K562 (cell line): ENCODE data around the gene CLIC2. TPM values are rescaled to one million over a fixed set of nuclear protein-coding genes. Genes with fewer than 3 reads are reported as not detected.

Source experiments
- BACH1 ChIP-seq: fragments of 200-800 bp; sonication (Bioruptor generic); IDR thresholded peaks from 2 replicates; pipeline ENCODE4 v1.6.1; 2016; ENCODE audit warnings: missing genetic modification characterization, missing compliant biosample characterization
- CBFA2T2 ChIP-seq: fragments of 450-650 bp; conservative IDR thresholded peaks from 2 replicates; pipeline ENCODE4 v1.6.1; 2017; ENCODE audit warnings: mild to moderate bottlenecking
- CBX1 ChIP-seq: sonication (generic); IDR thresholded peaks from 2 replicates; pipeline ENCODE4 v1.6.1; 2016; ENCODE audit warnings: antibody characterized with exemption, low read depth, mild to moderate bottlenecking
- DPF2 ChIP-seq: fragments of 450-650 bp; IDR thresholded peaks from 2 replicates; pipeline ENCODE4 v1.6.1; 2016
- ELF4 ChIP-seq: fragments of 450-650 bp; formaldehyde crosslinking; IDR thresholded peaks from 2 replicates; pipeline ENCODE4 v1.4.0; 2022; ENCODE audit warnings: missing genetic modification characterization
- GATAD2B ChIP-seq: fragments of 450-650 bp; IDR thresholded peaks from 2 replicates; pipeline ENCODE4 v1.6.1; 2017; ENCODE audit warnings: mild to moderate bottlenecking, borderline replicate concordance
- KLF16 ChIP-seq: IDR thresholded peaks from 2 replicates; pipeline ENCODE4 v1.6.1; 2016; ENCODE audit warnings: antibody characterized with exemption
- LEF1 ChIP-seq: fragments of 450-650 bp; IDR thresholded peaks from 2 replicates; pipeline ENCODE4 v1.6.1; 2016; ENCODE audit warnings: mild to moderate bottlenecking
- MCM2 ChIP-seq: fragments of 450-650 bp; IDR thresholded peaks from 2 replicates; pipeline ENCODE4 v1.6.1; 2017; ENCODE audit warnings: low read depth, mild to moderate bottlenecking
- NBN ChIP-seq: fragments of 450-650 bp; IDR thresholded peaks from 2 replicates; pipeline ENCODE4 v1.6.1; 2016; ENCODE audit warnings: low read depth, mild to moderate bottlenecking
- POLR2G ChIP-seq: fragments of 200-400 bp; formaldehyde crosslinking; IDR thresholded peaks from 2 replicates; pipeline ENCODE4 v1.6.1; 2017; ENCODE audit warnings: low read depth, mild to moderate bottlenecking, antibody characterized with exemption, low read length, moderate library complexity
- POU5F1 ChIP-seq: fragments of 150-350 bp; IDR thresholded peaks from 2 replicates; pipeline ENCODE4 v1.6.1; 2014; ENCODE audit warnings: borderline replicate concordance, low read length, low read depth, mild to moderate bottlenecking; ENCODE audit not compliant: partially characterized antibody
- RBFOX2 ChIP-seq: fragments of 200-400 bp; formaldehyde crosslinking; IDR thresholded peaks from 2 replicates; pipeline ENCODE4 v1.6.1; 2017; ENCODE audit warnings: low read depth, mild to moderate bottlenecking, low read length, moderate library complexity
- SRSF1 ChIP-seq: fragments of 200-400 bp; formaldehyde crosslinking; IDR thresholded peaks from 2 replicates; pipeline ENCODE4 v1.6.1; 2017; ENCODE audit warnings: mild to moderate bottlenecking, low read depth, low read length, moderate library complexity
- ZNF507 ChIP-seq: conservative IDR thresholded peaks from 2 replicates; pipeline ENCODE4 v1.6.1; 2017; ENCODE audit warnings: missing genetic modification characterization, missing compliant biosample characterization
- polyA plus RNA-seq, 8 experiments: library from polyadenylated mRNA; depleted of rRNA in 4 of 8; stranded (reverse) in 5 of 8; unstranded in 3 of 8; fragments of >200 nt; fragmentation: Nextera tagmentation in 2 of 8; fragmentation: Illumina TruSeq in 1 of 8; extraction: Ambion mirVana in 2 of 8; extraction: Trizol in 1 of 8; gene quantifications; 2 replicates each; pipeline versions ENCODE4 v1.2.1 to v1.2.3, GENCODE V29; 2011 to 2014; ENCODE audit warnings: inconsistent platforms in 1 of 8, missing spikeins in 1 of 8
- total RNA-seq, 7 experiments: library from RNA; depleted of rRNA in 6 of 7; stranded (reverse); fragments of >200 nt in 6 of 7; fragmentation: Illumina TruSeq in 2 of 7; extraction: Trizol in 2 of 7; gene quantifications; 2 replicates each; pipeline versions ENCODE4 v1.2.1 to v1.2.3, GENCODE V29; 2011 to 2021; ENCODE audit warnings: low replicate concordance in 1 of 7
- TF ChIP-seq, protein P1 (sequence below): fragments of 450-650 bp; IDR thresholded peaks from 2 replicates; pipeline ENCODE4 v1.6.1; 2016; ENCODE audit warnings: borderline replicate concordance
- TF ChIP-seq, protein P2 (sequence below), 2 experiments: fragments of 450-650 bp; IDR thresholded peaks; 2 replicates each; pipeline ENCODE4 v1.6.1; 2016; ENCODE audit warnings: mild to moderate bottlenecking in 2 of 2, borderline replicate concordance in 1 of 2, low read depth in 1 of 2, moderate library complexity in 1 of 2
- TF ChIP-seq, protein P3 (sequence below): sonication (generic); formaldehyde crosslinking; IDR thresholded peaks from 2 replicates; pipeline ENCODE4 v1.8.1; 2022; ENCODE audit warnings: missing genetic modification reagents

The CLIC2 gene
- total and polyA plus RNA-seq, 9 of the 15 experiments (the other 6 are each of a cell fraction or from before 2014, with no cell fraction given), result 37.0 to 83.7 (median 74.7) TPM

DNA sequence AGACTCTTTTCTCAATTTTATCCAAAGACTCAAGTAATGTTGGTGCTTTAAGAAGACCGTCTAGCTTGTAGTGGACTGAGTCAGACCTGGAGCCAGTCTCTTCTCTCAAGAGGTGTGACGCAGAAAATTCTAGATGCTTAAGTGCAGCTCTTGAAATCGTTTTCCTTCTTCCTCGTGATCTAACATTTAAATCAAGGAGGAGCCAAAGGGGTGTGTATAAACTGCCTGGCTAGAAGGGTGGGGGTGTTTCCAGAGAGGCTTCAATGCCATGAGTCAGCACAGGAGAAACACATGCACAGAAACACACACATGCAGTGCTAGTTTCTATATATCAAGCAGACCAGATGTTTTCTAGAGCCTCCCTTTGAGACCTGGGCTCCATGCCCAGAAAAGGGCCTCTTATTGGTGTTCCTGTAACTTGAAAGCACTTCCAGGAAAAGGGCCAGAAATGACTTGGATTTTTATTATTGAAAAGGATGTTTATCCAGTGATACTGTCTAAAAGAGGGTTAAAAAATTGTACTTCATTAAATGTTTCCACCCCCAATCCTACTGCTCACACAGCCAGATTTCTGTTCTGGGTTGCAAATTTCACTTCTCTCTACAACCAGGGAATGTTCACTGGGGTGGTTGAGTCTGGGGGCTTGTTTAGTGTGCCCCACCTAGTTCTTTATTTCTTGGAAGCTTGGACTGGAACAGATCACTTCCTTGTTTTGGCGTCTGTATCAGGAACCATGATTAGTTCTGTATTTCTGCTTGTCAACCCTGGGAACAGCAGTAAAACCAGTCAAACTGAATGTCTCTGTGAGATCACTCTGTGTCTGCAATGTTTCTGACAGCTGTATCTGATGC is at the start of gene CLIC2 (continued):
- TF ChIP-seq, protein P1, sequence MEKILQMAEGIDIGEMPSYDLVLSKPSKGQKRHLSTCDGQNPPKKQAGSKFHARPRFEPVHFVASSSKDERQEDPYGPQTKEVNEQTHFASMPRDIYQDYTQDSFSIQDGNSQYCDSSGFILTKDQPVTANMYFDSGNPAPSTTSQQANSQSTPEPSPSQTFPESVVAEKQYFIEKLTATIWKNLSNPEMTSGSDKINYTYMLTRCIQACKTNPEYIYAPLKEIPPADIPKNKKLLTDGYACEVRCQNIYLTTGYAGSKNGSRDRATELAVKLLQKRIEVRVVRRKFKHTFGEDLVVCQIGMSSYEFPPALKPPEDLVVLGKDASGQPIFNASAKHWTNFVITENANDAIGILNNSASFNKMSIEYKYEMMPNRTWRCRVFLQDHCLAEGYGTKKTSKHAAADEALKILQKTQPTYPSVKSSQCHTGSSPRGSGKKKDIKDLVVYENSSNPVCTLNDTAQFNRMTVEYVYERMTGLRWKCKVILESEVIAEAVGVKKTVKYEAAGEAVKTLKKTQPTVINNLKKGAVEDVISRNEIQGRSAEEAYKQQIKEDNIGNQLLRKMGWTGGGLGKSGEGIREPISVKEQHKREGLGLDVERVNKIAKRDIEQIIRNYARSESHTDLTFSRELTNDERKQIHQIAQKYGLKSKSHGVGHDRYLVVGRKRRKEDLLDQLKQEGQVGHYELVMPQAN, result no peak; the same call in 1 of the 2 replicates
- TF ChIP-seq BACH1 (tag) (peak; percentile 87), CBFA2T2 (peak; percentile 78), NBN (peak; percentile 82), GATAD2B (no peak), POU5F1 (no peak), ZNF507 (no peak), ELF4 (no peak), MCM2 (no peak), RBFOX2 (no peak), CBX1 (no peak), SRSF1 (no peak), KLF16 (no peak), POLR2G (no peak), LEF1 (peak; percentile 68), DPF2 (peak; percentile 88)
- TF ChIP-seq, protein P2, sequence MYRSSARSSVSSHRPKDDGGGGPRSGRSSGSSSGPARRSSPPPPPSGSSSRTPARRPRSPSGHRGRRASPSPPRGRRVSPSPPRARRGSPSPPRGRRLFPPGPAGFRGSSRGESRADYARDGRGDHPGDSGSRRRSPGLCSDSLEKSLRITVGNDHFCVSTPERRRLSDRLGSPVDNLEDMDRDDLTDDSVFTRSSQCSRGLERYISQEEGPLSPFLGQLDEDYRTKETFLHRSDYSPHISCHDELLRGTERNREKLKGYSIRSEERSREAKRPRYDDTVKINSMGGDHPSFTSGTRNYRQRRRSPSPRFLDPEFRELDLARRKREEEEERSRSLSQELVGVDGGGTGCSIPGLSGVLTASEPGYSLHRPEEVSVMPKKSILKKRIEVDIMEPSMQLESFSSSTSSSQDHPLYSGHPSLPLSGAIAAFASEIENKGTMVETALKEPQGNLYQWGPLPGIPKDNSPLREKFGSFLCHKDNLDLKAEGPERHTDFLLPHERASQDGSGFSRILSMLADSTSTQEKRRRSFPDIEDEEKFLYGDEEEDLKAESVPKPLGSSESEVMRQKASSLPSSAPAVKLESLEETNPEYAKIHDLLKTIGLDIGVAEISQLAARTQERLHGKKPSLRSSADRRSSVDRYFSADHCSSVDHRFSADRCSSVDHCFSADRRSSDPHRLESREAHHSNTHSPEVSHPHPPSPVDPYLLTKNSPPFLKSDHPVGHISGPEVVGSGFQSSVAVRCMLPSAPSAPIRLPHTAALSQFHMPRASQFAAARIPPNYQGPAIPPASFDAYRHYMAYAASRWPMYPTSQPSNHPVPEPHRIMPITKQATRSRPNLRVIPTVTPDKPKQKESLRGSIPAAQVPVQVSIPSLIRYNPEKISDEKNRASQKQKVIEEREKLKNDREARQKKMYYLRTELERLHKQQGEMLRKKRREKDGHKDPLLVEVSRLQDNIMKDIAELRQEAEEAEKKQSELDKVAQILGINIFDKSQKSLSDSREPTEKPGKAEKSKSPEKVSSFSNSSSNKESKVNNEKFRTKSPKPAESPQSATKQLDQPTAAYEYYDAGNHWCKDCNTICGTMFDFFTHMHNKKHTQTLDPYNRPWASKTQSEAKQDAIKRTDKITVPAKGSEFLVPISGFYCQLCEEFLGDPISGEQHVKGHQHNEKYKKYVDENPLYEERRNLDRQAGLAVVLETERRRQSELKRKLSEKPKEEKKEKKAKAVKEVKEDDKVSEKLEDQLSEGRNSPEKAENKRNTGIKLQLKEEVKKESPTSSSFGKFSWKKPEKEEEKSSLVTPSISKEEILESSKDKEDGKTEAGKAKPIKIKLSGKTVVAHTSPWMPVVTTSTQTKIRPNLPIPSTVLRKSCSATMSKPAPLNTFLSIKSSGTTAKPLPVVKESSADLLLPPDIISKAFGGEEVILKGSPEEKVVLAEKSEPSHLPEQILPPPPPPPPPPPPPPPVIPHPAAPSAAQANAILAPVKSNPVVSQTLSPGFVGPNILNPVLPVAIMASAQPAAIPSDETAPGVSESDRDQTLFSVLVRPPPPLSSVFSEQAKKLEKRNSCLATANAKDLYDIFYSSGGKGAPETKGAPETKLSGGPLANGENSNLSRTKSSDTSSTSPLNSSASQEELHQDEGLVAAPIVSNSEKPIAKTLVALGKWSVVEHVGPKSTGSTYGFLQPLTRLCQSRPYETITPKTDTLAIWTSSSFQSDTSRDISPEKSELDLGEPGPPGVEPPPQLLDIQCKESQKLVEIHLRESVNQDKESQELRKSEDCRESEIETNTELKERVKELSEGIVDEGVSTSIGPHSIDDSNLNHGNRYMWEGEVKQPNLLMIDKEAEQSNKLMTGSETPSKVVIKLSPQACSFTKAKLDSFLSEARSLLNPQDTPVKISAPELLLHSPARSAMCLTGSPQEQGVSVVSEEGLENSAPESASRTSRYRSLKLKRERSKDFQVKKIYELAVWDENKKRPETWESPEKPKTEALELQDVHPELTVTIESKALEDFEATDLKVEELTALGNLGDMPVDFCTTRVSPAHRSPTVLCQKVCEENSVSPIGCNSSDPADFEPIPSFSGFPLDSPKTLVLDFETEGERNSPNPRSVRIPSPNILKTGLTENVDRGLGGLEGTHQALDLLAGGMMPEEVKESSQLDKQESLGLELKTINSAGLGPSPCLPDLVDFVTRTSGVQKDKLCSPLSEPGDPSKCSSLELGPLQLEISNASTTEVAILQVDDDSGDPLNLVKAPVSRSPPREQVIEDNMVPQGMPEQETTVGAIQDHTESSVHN (IDR thresholded peaks at IDR 0.05; ENCODE audit: borderline replicate concordance in 1 of 2, low read depth in 1 of 2), result peak; percentile 77 to 100; a peak in 3 of 4 replicates
- TF ChIP-seq, protein P3, sequence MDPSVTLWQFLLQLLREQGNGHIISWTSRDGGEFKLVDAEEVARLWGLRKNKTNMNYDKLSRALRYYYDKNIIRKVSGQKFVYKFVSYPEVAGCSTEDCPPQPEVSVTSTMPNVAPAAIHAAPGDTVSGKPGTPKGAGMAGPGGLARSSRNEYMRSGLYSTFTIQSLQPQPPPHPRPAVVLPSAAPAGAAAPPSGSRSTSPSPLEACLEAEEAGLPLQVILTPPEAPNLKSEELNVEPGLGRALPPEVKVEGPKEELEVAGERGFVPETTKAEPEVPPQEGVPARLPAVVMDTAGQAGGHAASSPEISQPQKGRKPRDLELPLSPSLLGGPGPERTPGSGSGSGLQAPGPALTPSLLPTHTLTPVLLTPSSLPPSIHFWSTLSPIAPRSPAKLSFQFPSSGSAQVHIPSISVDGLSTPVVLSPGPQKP (CRISPR knock-in tag), result no peak
